ENCODE data around the gene M1AP.

M1AP gene

GRCh38 chr2:74524955-74525716, 123.0 kb downstream of the M1AP start:
- no peak for DNase-seq (ENCODE audit: low spot score)

- DNase-seq (ENCODE audit: low spot score) = no peak
Observed at GRCh38 chr2:74524005-74524404, 124.1 kb downstream of the M1AP start.

GRCh38 chr2:74522516-74522915, 125.6 kb downstream of the M1AP start:
- DNase-seq (ENCODE audit: low spot score) = no peak

DNA sequence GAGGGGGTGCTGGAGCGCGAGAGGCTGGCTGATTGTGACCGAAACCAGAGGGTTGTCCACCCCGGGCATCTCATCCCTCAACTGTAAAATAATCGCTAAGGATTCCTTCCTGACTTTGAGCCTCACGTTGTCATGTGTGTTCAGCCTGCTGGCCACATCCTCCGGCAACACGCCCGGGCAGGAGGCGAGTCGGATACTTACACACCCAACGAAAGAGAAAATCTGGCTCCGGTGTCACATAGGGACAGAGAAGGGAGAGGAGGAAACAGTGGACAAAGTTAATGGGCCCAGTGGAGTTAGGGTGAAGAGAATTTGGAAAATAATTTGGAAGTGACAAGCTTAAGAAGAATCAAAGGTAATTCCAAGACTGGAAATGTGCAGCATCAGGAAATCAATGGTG, 131.5 kb downstream of the M1AP start:
- DNase-seq (ENCODE audit: low spot score) = no peak

DNA sequence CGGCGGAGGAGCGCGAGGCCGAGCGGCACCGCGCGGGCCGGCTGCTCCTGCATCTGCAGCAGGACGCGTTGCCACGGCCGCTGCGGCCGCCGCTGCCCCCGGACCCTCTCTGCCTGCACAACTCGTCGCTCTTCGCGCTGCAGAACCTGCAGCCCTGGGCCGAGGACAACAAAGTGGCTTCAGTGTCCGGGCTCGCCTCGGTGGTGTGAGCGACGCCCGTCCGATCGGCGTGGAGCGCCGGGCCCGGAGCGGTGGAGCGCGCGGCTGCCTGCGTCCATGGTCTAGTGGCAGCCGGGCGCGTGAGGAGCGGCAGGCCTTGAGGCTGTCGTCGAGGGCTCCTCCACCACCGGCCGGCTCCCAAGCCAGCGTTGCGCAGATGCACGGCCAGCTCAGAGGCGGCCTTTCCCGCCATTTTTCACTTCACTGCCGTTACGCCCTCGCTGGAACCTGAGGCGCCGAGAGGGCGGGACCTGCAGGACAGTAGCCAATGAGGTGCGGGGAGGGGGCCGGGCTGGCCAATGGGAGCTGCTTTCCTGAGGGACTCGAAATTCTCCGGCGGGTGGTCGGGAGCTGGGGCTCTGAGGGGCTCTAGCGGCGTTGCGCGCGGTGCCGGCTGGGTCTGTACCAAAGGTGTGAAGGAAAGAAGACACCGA, 132.0 kb downstream of the M1AP start:
- peak; percentile 83 for DNase-seq (ENCODE audit: low spot score)

GRCh38 chr2:74515271-74515980, 132.7 kb downstream of the M1AP start:
- peak; percentile 38 for DNase-seq (ENCODE audit: low spot score)

DNA sequence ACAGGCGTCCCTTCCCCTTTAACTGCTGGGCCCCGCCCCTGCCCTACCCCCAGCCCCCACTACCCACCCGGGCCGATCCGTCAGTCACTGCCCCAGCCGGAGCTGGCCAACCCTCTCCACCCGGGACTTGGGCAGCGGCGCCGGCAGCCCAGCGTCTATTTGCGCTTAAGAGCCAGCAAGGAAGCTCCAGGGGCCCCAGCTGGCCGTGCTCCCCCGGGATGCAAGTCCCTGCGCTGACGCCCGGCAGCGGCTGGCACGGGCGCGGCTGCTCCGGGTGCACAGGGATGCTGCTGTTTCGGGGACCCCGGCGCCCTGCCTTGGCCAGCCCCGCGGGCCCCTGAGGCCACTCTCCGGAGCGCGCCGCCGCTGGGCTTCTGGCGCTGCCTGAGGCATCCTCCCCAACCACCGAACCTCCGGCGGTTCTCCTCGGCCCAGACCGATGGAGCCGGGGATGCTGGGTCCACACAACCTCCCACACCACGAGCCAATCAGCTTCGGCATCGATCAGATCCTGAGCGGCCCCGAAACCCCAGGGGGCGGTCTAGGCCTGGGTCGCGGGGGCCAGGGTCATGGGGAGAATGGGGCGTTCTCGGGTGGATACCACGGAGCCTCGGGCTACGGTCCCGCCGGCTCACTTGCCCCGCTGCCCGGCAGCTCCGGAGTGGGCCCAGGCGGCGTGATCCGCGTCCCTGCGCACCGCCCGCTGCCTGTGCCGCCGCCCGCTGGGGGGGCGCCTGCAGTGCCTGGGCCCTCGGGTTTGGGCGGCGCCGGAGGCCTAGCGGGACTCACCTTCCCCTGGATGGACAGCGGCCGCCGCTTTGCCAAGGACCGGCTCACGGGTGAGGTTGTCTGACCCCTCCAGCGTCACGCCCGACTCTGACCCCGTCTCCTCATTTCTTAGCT, 133.5 kb downstream of the M1AP start, which contains the start of gene TLX2:
Gene TLX2, plus strand, starts transcription at position 83 of the 903 bp plus-strand sequence. Its CDS starts 357 bp downstream, at position 440.
- DNase-seq (ENCODE audit: low spot score) = peak; percentile 87

- DNase-seq (ENCODE audit: low spot score) = no peak
Observed at GRCh38 chr2:74513605-74514367, 134.3 kb downstream of the M1AP start.

- peak; percentile 85 for DNase-seq (ENCODE audit: low spot score)
Observed at GRCh38 chr2:74512744-74513604, 135.2 kb downstream of the M1AP start.

- DNase-seq (ENCODE audit: low spot score) = no peak
Observed at GRCh38 chr2:74511104-74511989, 136.8 kb downstream of the M1AP start.

- DNase-seq (ENCODE audit: low spot score) = no peak
Observed at GRCh38 chr2:74510272-74510671, 137.9 kb downstream of the M1AP start.

- peak; percentile 79 for DNase-seq (ENCODE audit: low spot score)
Observed at GRCh38 chr2:74507926-74508520, 140.1 kb downstream of the M1AP start.

Measured in D341Med (cell line).